Karpas-422 (cell line): ENCODE measurements around the gene PLCH2. TPM values are rescaled to one million over a fixed set of nuclear protein-coding genes. Genes with fewer than 3 reads are reported as not detected.

Source experiments
- DNase-seq: peaks from one replicate; pipeline ENCODE4 v3.0.0-alpha.2; 2015
- H2AFZ ChIP-seq: fragments of 200-600 bp; sonication (generic); 2 replicates; pipeline ENCODE4 v1.6.1; 2014; ENCODE audit warnings: antibody characterized with exemption, low read length, mixed read lengths
- H3K27ac ChIP-seq: fragments of 200-600 bp; sonication (generic); 2 replicates; pipeline ENCODE4 v1.5.1; 2014; ENCODE audit warnings: mild to moderate bottlenecking, low read length, moderate library complexity
- H3K27me3 ChIP-seq: fragments of 200-600 bp; sonication (generic); 2 replicates; pipeline ENCODE4 v1.6.1; 2014; ENCODE audit warnings: low read length, mixed read lengths
- H3K36me3 ChIP-seq: fragments of 200-600 bp; sonication (generic); 2 replicates; pipeline ENCODE4 v1.6.1; 2014; ENCODE audit warnings: low read length, mixed read lengths; ENCODE audit not compliant: insufficient read depth
- H3K4me1 ChIP-seq: fragments of 200-600 bp; sonication (generic); 2 replicates; pipeline ENCODE4 v1.6.1; 2014; ENCODE audit warnings: mild to moderate bottlenecking, low read length, mixed read lengths
- H3K4me2 ChIP-seq: fragments of 200-600 bp; sonication (generic); 2 replicates; pipeline ENCODE4 v1.6.1; 2014; ENCODE audit warnings: low read length, low read depth, mild to moderate bottlenecking; ENCODE audit not compliant: poor library complexity, severe bottlenecking
- H3K4me3 ChIP-seq: fragments of 200-600 bp; sonication (generic); 2 replicates; pipeline ENCODE4 v1.5.1; 2014; ENCODE audit warnings: mild to moderate bottlenecking, antibody characterized with exemption, low read length, mixed read lengths
- H3K79me2 ChIP-seq: fragments of 200-600 bp; sonication (generic); 2 replicates; pipeline ENCODE4 v1.6.1; 2014; ENCODE audit warnings: mild to moderate bottlenecking, low read length, mixed read lengths
- H3K9ac ChIP-seq: fragments of 200-600 bp; sonication (generic); 2 replicates; pipeline ENCODE4 v1.6.0; 2014; ENCODE audit warnings: low read length
- H3K9me2 ChIP-seq: fragments of 200-600 bp; sonication (generic), shearing (Covaris generic); replicated peaks from 2 replicates; pipeline ENCODE4 v1.6.0; 2014; ENCODE audit warnings: mild to moderate bottlenecking, low read length, moderate library complexity; ENCODE audit not compliant: insufficient read depth
- H3K9me3 ChIP-seq: fragments of 300-700, 200-600 bp; sonication (generic); 2 replicates; pipeline ENCODE4 v1.6.1; 2014; ENCODE audit warnings: low read length, mixed read lengths
- H4K20me1 ChIP-seq: fragments of 200-600 bp; sonication (generic); 2 replicates; pipeline ENCODE4 v1.6.1; 2014; ENCODE audit warnings: mild to moderate bottlenecking, antibody characterized with exemption, low read length, low read depth; ENCODE audit not compliant: insufficient read depth
- total RNA-seq: library from RNA; depleted of rRNA; stranded (reverse); fragments of >200 nt; shearing (Covaris generic); gene quantifications from 2 replicates; pipeline ENCODE4 v1.2.3, GENCODE V29; 2014; ENCODE audit warnings: low replicate concordance

The PLCH2 gene
- total RNA-seq, 1 experiment from 2014 or later, result 0.19 TPM

DNA sequence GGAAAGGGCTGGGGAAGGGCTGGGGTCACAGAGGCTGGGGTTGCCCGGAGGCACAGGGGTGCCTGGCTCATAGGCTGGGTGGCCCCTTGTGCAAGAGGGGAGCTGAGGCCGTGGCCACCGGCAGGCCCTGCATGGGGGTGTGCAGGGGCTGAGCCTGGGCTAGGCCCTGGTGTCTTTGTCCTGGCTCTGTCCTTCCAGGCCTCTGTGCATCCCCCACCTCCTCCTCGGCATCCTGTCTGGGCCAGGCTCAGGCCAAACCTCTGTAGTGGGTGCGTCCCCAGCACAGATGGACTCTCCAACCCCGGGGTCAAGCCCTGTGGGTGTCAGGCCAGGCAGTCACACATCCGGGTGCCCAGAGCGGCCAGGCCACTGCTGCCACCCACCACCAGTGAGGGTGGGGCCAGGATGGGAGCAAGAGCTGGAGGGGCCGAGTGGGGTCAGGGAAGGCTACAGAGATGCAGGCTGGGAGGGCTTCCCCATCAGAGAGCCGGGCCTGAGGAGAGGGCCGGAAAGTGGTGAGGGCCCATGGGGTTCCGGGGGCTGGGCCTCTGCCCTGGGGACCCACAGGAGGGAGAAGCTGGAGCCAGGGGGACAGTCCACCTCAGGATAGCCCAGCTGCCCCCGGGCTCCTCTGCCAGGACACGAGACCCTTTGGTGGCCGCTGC, 30.9 kb downstream of the PLCH2 start:
- H3K4me1 ChIP-seq, result no peaks in the 10 kb centered on the region

DNA sequence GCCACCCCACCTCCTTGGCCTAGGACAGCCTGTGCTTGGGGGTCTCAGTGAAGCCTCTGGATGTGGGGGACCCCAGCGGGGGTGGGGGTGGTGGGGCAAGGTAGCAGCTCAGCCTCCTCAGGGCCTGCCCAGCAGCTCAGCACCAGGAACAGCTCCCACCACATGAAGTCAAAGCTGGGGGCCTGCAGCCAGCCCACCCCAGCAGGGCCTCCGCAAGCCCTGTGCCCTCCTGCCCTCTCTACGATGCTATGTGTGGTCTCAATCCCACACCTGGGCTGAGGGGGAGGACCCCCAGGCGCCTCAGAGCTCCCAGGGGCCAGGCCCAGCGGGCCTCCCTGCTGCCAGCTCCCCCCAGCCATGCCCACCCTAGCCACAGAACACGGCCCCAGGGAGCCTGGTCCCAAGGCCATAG, 31.7 kb downstream of the PLCH2 start:
- Histone ChIP-seq H3K4me2 (no peak overlapping the region), H3K27ac (no peak overlapping the region), H3K4me3 (no peak overlapping the region), H3K9ac (no peak overlapping the region), H3K27me3 (no peaks in the 10 kb centered on the region), H3K36me3 (no peaks in the 10 kb centered on the region), H3K4me1 (no peaks in the 10 kb centered on the region), H3K9me2 (no peaks in the 10 kb centered on the region), H2AFZ (no peak overlapping the region), H3K9me3 (no peaks in the 10 kb centered on the region), H4K20me1 (peaks cover 9% of the 10 kb centered on the region; the same call in 1 of the 2 replicates), H3K79me2 (no peaks in the 10 kb centered on the region)
- DNase-seq, result no peak

More for the DNA sequence above, 30.9 kb downstream of the PLCH2 start:
- no peaks in the 10 kb centered on the region for H3K9me3 ChIP-seq
- H4K20me1 ChIP-seq, result peaks cover 9% of the 10 kb centered on the region; the same call in 1 of the 2 replicates
- H3K9ac ChIP-seq, result no peak overlapping the region
- no peak overlapping the region for H3K27ac ChIP-seq
- no peak for DNase-seq
- H2AFZ ChIP-seq, result no peak overlapping the region
- H3K79me2 ChIP-seq, result no peaks in the 10 kb centered on the region
- H3K27me3 ChIP-seq, result no peaks in the 10 kb centered on the region
- no peak overlapping the region for H3K4me3 ChIP-seq
- no peaks in the 10 kb centered on the region for H3K36me3 ChIP-seq
- no peak overlapping the region for H3K4me2 ChIP-seq
- H3K9me2 ChIP-seq, result no peaks in the 10 kb centered on the region

DNA sequence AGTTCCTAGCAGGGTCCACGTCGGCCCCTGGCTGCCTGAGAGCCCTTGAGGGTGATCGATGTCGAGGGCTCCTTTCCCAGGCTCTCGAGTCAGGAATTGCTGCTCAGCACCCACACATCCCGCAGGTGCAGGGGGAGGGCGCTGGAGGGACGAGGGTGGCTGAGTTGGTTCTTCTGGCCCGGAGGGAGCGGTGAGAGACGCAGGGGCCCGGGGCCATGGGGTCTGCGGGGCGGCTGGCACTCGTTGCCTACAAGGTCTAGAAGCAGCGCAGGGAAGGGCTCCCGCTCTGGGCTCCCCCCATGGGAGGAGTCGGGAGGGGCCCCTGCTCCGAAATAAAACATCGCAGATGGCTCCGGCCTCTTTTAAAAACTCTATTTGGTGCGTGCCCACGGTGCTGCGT, 32.1 kb downstream of the PLCH2 start:
- H3K4me2 ChIP-seq, result no peak overlapping the region
- peaks cover 9% of the 10 kb centered on the region; the same call in 1 of the 2 replicates for H4K20me1 ChIP-seq
- no peaks in the 10 kb centered on the region for H3K9me3 ChIP-seq
- no peaks in the 10 kb centered on the region for H3K4me1 ChIP-seq
- no peaks in the 10 kb centered on the region for H3K9me2 ChIP-seq
- no peaks in the 10 kb centered on the region for H3K79me2 ChIP-seq
- H3K36me3 ChIP-seq, result no peaks in the 10 kb centered on the region
- H3K9ac ChIP-seq, result no peak overlapping the region
- H3K27me3 ChIP-seq, result no peaks in the 10 kb centered on the region
- no peak overlapping the region for H2AFZ ChIP-seq
- no peak for DNase-seq
- no peak overlapping the region for H3K27ac ChIP-seq
- no peak overlapping the region for H3K4me3 ChIP-seq

DNA sequence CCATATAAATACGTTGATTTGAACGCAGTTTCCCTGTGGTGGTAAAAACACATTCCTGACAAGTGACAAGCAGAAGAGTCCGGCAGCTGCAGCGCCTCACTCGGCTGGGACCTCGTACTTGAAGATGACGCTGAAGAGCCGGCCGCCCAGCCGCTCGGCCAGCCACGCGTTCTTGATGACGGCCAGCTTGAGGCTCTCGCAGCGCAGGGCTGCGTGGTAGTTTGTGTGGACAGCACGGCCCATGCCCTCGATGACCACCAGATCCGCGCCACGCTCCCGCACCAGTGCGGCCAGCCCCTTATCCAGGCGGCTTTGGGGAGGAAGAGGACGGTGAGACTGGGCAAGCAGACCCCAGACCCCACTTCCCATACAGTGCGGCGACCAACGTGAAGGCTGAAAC, 32.7 kb downstream of the PLCH2 start:
- Histone ChIP-seq H3K4me1 (no peaks in the 10 kb centered on the region), H3K9ac (no peak overlapping the region), H3K79me2 (no peaks in the 10 kb centered on the region), H2AFZ (no peak overlapping the region), H3K9me2 (no peaks in the 10 kb centered on the region), H3K27me3 (no peaks in the 10 kb centered on the region), H4K20me1 (peaks cover 9% of the 10 kb centered on the region; the same call in 1 of the 2 replicates), H3K9me3 (no peaks in the 10 kb centered on the region), H3K27ac (no peak overlapping the region), H3K4me2 (no peak overlapping the region), H3K4me3 (no peak overlapping the region), H3K36me3 (no peaks in the 10 kb centered on the region)
- no peak for DNase-seq

DNA sequence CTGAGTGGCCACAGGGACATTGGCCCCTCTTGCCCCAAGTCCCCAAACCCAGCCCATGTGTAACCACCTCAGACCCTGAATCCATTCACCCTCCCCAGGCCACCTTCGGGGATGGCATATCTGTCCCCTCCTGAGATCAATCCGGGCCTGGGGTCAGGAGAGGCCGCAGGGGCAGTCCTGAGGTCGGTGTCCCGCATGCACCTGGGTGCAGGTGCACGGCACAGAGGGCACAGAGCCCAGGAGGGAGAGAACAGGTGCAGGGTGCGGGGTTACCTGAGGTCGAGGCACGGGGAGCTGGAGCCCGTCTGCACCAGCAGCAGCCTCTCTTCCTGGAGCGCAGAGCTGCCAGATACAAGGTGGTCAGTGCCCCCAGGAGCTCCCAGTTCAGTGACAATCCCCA, 33.5 kb downstream of the PLCH2 start:
- H3K4me1 ChIP-seq, result no peaks in the 10 kb centered on the region
- H3K27me3 ChIP-seq, result no peaks in the 10 kb centered on the region
- no peak for DNase-seq
- no peak overlapping the region for H3K4me2 ChIP-seq
- no peaks in the 10 kb centered on the region for H3K9me2 ChIP-seq
- H3K9ac ChIP-seq, result no peak overlapping the region
- H3K9me3 ChIP-seq, result no peaks in the 10 kb centered on the region
- H3K4me3 ChIP-seq, result no peak overlapping the region
- no peaks in the 10 kb centered on the region for H3K79me2 ChIP-seq
- H2AFZ ChIP-seq, result no peak overlapping the region
- H4K20me1 ChIP-seq, result peaks cover 9% of the 10 kb centered on the region; the same call in 1 of the 2 replicates
- H3K27ac ChIP-seq, result no peak overlapping the region
- H3K36me3 ChIP-seq, result no peaks in the 10 kb centered on the region

DNA sequence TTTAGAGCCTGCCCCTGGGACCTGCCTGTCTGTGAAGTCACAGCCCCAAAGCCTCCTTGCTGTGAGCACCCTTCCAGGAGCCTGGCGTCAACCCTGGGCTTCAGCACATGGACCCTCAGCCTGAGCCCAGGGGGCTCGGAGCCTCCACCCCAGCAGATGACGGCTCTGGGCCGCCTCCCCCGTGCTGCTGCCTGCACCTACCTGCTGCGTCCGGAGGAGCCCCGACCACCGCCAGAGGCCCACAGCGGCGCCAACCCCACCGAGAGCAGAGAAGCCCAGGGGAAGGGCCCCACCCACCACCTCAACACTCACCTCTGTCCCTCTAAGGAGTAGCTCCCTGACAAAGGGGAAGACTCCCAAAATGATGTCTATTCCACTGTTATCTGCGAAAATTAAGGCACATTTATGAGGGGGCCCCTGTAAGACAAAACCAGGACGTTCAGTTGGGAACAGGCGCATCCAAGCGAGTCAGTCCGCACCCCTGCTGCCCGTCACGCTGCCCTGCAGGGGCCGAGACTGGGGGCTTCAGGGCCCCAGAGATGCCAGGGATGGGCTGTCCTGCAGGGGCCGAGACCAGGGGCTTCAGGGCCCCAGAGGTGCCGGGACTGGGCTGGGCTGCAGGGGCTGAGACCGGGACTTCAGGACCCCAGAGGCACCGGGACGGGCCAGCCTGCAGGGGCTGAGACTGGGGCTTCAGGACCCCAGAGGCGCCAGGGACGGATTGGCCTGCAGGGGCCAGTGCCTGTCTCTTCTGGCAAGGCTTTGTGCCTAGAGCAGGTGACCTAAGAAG, 34.5 kb downstream of the PLCH2 start:
- DNase-seq, result no peak
- Histone ChIP-seq H3K4me2 (no peak overlapping the region), H3K36me3 (no peaks in the 10 kb centered on the region), H2AFZ (no peak overlapping the region), H4K20me1 (peaks cover 9% of the 10 kb centered on the region; the same call in 1 of the 2 replicates), H3K9ac (no peak overlapping the region), H3K27me3 (no peaks in the 10 kb centered on the region), H3K9me3 (no peaks in the 10 kb centered on the region), H3K79me2 (no peaks in the 10 kb centered on the region), H3K9me2 (no peaks in the 10 kb centered on the region), H3K4me3 (no peak overlapping the region), H3K4me1 (no peaks in the 10 kb centered on the region), H3K27ac (no peak overlapping the region)

DNA sequence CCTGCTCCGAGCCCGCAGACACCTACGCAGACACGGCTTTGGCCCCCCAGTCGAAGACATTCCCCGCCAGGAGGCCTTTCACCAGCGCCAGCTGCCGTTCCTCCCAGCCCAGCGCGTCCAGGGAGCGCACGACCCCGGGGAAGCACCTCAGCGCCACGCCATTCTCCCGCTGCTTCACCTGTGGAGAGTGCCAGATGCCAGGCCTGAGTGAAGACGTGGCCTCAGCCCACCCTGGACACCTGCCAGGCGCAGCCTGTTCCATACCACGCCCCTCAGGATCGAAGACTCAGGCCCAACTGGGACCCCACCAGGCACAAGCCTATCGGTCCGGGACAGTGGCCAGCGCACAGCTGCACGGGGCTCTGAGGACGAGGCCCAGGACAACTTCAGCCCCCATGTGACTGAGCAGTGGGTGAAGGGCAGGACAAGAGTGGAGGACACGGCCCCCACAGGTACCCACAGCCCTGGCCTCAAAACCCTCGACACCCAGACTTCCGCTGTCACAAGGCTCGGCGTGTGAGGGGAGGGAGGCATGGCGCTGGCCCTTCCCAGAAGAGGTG, 36.9 kb downstream of the PLCH2 start:
- Histone ChIP-seq H3K9ac (no peak overlapping the region), H3K9me3 (no peaks in the 10 kb centered on the region), H3K36me3 (peaks cover 3% of the 10 kb centered on the region; the same call in 1 of the 2 replicates), H2AFZ (no peak overlapping the region), H3K9me2 (no peaks in the 10 kb centered on the region), H3K4me1 (no peaks in the 10 kb centered on the region), H3K27me3 (no peaks in the 10 kb centered on the region), H3K79me2 (no peaks in the 10 kb centered on the region), H4K20me1 (no peaks in the 10 kb centered on the region), H3K4me3 (no peak overlapping the region), H3K27ac (no peak overlapping the region), H3K4me2 (no peak overlapping the region)
- no peak for DNase-seq

DNA sequence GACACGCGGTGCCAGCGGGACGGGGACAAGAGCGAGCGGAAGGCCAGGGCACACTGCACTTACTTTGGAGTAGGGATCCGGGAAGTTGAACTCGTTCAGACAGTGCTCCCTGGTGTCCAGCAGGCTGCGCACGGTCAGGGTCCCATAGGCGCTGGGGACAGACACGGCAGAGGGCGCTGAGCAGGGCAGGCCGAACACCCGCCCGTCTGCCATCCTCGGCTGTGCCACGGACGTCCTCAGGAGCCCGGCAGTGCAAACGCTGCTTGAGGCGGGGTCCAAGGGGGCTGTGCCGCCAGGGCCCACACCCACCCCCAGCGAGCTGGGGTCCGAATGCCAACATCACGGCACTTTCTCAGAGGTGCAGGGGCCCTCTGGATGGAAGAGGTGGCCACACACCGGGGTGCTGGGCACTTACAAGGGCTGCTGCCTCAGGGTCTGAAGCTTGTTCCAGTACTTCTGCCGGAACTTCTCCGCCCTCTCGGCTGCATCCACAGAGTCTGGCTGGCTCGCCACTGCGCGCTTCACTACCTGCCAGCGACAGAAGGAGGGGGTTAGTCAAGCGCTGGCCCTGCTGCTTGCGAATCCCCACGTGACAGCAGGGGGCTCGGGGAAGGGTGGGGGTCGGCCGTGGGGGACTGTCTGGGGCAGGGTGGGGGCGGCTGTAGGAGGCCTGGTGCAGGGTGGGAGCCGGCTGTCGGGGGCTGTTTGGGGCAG, 38.0 kb downstream of the PLCH2 start:
- no peaks in the 10 kb centered on the region for H4K20me1 ChIP-seq
- H3K79me2 ChIP-seq, result no peaks in the 10 kb centered on the region
- no peak overlapping the region for H3K9ac ChIP-seq

More for the DNA sequence above, 38.0 kb downstream of the PLCH2 start:
- Histone ChIP-seq H3K9me3 (no peaks in the 10 kb centered on the region), H3K27me3 (no peaks in the 10 kb centered on the region), H3K27ac (no peak overlapping the region), H3K4me2 (no peak overlapping the region), H3K4me1 (no peaks in the 10 kb centered on the region), H3K36me3 (peaks cover 5% of the 10 kb centered on the region; the same call in 1 of the 2 replicates), H3K9me2 (no peaks in the 10 kb centered on the region), H3K4me3 (no peak overlapping the region), H2AFZ (no peak overlapping the region)
- no peak for DNase-seq
